ENCODE results near the gene RPL11.

DNA sequence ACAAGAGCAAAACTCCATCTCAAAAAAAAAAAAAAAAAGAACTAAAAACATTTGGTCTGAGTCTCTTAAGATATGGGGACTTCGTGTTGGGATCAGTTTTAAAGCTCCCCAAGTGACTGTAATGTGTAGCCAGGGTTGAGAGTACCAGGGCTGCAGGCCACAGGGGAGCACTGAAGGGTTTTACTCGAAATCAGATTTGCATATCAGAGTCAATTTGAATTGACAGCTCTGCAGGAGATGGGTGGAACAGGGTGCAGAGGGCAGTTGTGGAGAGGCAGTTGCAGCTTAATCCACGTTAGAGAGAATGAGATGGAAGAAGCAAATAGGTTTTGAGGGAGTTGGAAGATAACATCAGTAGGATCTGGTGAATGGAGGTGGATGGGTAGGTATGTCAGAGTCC lies 31.0 kb downstream of the RPL11 start:
- TF ChIP-seq OSR1 (CRISPR knock-in tag; IDR thresholded peaks at IDR 0.05) (no peak), ISL1 (CRISPR knock-in tag; IDR thresholded peaks at IDR 0.05) (no peak), RARB (CRISPR knock-in tag; IDR thresholded peaks at IDR 0.05) (no peak)
